HG03196 (cell line): ENCODE results near the gene BABAM2.
"Not testable (repeated sequence)": the region's sequence is repeated elsewhere in the genome, so short reads cannot be mapped to it uniquely, and the experiment has no call there.

Source experiments
- ATAC-seq: cut with Tn5 transposase; IDR thresholded peaks from one replicate; pipeline ENCODE4 v1.9.1; 2021; ENCODE audit not compliant: unreplicated experiment

The BABAM2 gene

GRCh38 chr2:28101892-28102291 is 211.4 kb downstream of the BABAM2 start:
- no peak for ATAC-seq

- no peak for ATAC-seq
These were observed 211.9 kb downstream of the BABAM2 start for GRCh38 chr2:28102455-28102874.

GRCh38 chr2:28103611-28104010 is 213.1 kb downstream of the BABAM2 start:
- ATAC-seq = no peak

GRCh38 chr2:28108143-28108542 is 217.6 kb downstream of the BABAM2 start:
- no peak for ATAC-seq

GRCh38 chr2:28113771-28114170 is 223.2 kb downstream of the BABAM2 start:
- not testable (repeated sequence) for ATAC-seq

- ATAC-seq = no peak
These were observed 226.6 kb downstream of the BABAM2 start for GRCh38 chr2:28117104-28117596.

GRCh38 chr2:28119631-28120030 is 229.1 kb downstream of the BABAM2 start:
- ATAC-seq = no peak

- no peak for ATAC-seq
These were observed 237.9 kb downstream of the BABAM2 start for GRCh38 chr2:28128281-28128950.

- no peak for ATAC-seq
These were observed 239.6 kb downstream of the BABAM2 start for GRCh38 chr2:28129955-28130695.

GRCh38 chr2:28133778-28134177 is 243.2 kb downstream of the BABAM2 start:
- ATAC-seq = no peak

GRCh38 chr2:28134262-28134812 is 243.8 kb downstream of the BABAM2 start:
- no peak for ATAC-seq

- no peak for ATAC-seq
These were observed 244.3 kb downstream of the BABAM2 start for GRCh38 chr2:28134857-28135256.

GRCh38 chr2:28135324-28135723 is 244.8 kb downstream of the BABAM2 start:
- ATAC-seq = no peak

- ATAC-seq = no peak
These were observed 245.3 kb downstream of the BABAM2 start for GRCh38 chr2:28135799-28136198.

- no peak for ATAC-seq
These were observed 246.0 kb downstream of the BABAM2 start for GRCh38 chr2:28136556-28136955.

GRCh38 chr2:28137221-28137620 is 246.7 kb downstream of the BABAM2 start:
- no peak for ATAC-seq

- ATAC-seq = no peak
These were observed 251.9 kb downstream of the BABAM2 start for GRCh38 chr2:28142386-28142785.

- no peak for ATAC-seq
These were observed 257.5 kb downstream of the BABAM2 start for GRCh38 chr2:28148000-28148399.

- no peak for ATAC-seq
These were observed 258.0 kb downstream of the BABAM2 start for GRCh38 chr2:28148566-28148965.

GRCh38 chr2:28150236-28150915 is 259.8 kb downstream of the BABAM2 start:
- no peak for ATAC-seq

- ATAC-seq = no peak
These were observed 260.5 kb downstream of the BABAM2 start for GRCh38 chr2:28150994-28151393.
